DND-41 (cell line): ENCODE results near the gene CDK3.

Experiments used
- CTCF ChIP-seq: IDR thresholded peaks from 2 replicates; pipeline ENCODE4 v1.5.1; 2012; ENCODE audit warnings: borderline replicate concordance, low read length, moderate library complexity, mild to moderate bottlenecking; ENCODE audit not compliant: poor library complexity, severe bottlenecking; ENCODE audit errors: extremely low read depth
- EZH2 ChIP-seq: IDR thresholded peaks from 3 replicates; pipeline ENCODE4 v1.6.1; 2012; ENCODE audit warnings: borderline replicate concordance, low read depth, mild to moderate bottlenecking, moderate library complexity, low read length, inconsistent platforms; ENCODE audit not compliant: severe bottlenecking

- no peak for TF ChIP-seq CTCF
- no peak for TF ChIP-seq EZH2
Observed at GRCh38 chr17:76033139-76033538, 32.5 kb downstream of the CDK3 start.
